ENCODE results near the gene MAP7D3. TPM values are rescaled to one million over a fixed set of nuclear protein-coding genes. Genes with fewer than 3 reads are reported as not detected.

MAP7D3 gene
- total RNA-seq, 4 donors from 2014 or later, result 2.2 to 10.9 (median 5.2) TPM

DNA sequence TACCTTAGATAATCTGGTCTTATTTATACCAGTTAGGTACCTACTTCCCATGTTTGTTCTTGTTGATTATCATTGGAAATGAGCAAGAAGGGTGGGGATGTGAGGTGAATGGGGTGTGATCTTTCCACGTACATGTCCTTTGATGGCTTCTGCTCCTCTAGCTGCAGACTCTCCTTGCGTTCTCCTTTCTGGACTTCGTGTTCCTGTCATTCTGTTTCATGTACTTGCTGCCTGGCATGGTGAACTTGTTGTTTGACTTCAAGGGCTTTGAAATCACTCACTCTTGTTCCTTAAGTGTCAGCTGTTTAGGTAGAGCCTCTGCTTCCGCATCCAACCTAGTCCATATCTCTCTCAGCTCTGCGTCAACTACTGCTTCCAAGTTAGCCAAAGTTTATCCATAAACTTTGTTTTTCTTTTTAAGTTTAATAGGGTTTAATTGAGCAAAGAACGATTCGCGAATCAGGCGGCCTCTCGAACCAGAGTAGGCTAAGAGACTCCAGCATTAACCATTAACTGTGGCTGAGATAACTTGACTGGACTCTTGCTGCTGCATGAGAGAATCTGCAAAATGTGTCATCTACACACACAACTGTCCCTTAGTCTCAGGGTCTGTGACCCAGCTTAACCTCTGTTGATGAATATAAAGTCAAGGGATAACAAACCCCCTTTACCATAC is 61.0 kb downstream of the MAP7D3 start:
- Histone ChIP-seq H3K27me3 (no peaks in the 10 kb centered on the region), H3K27ac (peak overlapping the region; percentile 77 to 82 (median 80))
- WGBS, 2 donors (ENCODE audit: low coverage in 1 of 2), result 71 to 96% methylated on average over 5 to 10 of the region's 10 CpGs

DNA sequence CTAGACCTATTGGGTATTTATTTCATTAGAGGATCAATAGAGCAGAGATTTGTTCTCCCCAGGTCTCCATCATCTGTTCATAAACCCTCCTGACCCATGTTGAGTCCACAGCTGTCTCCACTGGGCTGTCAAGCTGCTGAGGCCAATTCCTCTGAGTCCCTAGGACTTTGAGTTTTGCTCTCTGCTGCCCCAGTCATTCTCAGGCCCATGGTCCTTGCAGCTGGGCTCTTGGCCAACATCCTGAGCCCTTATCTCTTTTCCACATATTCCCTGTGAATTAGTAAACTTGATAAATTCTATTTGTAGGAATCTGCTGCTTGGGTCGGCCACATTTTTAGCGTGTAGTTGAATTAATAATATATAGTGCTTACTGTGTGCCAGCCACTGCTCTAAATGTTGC is 62.0 kb downstream of the MAP7D3 start:
- no peak for DNase-seq
- in situ Hi-C loops (cut with MboI; ENCODE audit: low pct_ligation_motif_present in 1 of 4, low pct_unique_long_range_greater_than_20kb in 1 of 4, low sequenced_read_pairs in 3 of 4) (no loop called here), intact Hi-C loops (cut with DNase I; ENCODE audit: low total_unique reads) (no loop called here)
- Histone ChIP-seq H3K36me3 (no peaks in the 10 kb centered on the region), H3K27me3 (no peaks in the 10 kb centered on the region), H3K9me3 (no peaks in the 10 kb centered on the region), H3K4me1 (peaks cover 0 to 8% (median 0%) of the 10 kb centered on the region in 4 donors), H3K4me3 (no peak overlapping the region), H3K27ac (peak overlapping the region; percentile 20 to 82 (median 80))
- WGBS, 2 donors (ENCODE audit: low coverage in 1 of 2), result 68 to 80% methylated on average over 2 of the region's 2 CpGs
- TF ChIP-seq, protein P1, sequence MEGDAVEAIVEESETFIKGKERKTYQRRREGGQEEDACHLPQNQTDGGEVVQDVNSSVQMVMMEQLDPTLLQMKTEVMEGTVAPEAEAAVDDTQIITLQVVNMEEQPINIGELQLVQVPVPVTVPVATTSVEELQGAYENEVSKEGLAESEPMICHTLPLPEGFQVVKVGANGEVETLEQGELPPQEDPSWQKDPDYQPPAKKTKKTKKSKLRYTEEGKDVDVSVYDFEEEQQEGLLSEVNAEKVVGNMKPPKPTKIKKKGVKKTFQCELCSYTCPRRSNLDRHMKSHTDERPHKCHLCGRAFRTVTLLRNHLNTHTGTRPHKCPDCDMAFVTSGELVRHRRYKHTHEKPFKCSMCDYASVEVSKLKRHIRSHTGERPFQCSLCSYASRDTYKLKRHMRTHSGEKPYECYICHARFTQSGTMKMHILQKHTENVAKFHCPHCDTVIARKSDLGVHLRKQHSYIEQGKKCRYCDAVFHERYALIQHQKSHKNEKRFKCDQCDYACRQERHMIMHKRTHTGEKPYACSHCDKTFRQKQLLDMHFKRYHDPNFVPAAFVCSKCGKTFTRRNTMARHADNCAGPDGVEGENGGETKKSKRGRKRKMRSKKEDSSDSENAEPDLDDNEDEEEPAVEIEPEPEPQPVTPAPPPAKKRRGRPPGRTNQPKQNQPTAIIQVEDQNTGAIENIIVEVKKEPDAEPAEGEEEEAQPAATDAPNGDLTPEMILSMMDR (IDR thresholded peaks at IDR 0.05), result no peak
- no peak for TF ChIP-seq POLR2AphosphoS5 (IDR thresholded peaks at IDR 0.05)
- no peak for TF ChIP-seq EP300 (IDR thresholded peaks at IDR 0.05; ENCODE audit: low read depth)
- no peak for TF ChIP-seq POLR2A (IDR thresholded peaks at IDR 0.05)

More for the DNA sequence above, 61.0 kb downstream of the MAP7D3 start:
- no peak for DNase-seq
- TF ChIP-seq, protein P1 (IDR thresholded peaks at IDR 0.05), result no peak
- TF ChIP-seq POLR2AphosphoS5 (IDR thresholded peaks at IDR 0.05) (no peak), EP300 (IDR thresholded peaks at IDR 0.05; ENCODE audit: low read depth) (peak; percentile 38), POLR2A (IDR thresholded peaks at IDR 0.05) (no peak)
- in situ Hi-C loops (cut with MboI; ENCODE audit: low pct_ligation_motif_present in 1 of 4, low pct_unique_long_range_greater_than_20kb in 1 of 4, low sequenced_read_pairs in 3 of 4) (no loop called here), intact Hi-C loops (cut with DNase I; ENCODE audit: low total_unique reads) (no loop called here)
- no peaks in the 10 kb centered on the region for H3K36me3 ChIP-seq
- H3K4me3 ChIP-seq, result no peak overlapping the region
- peaks cover 0 to 12% (median 0%) of the 10 kb centered on the region in 4 donors for H3K4me1 ChIP-seq
- H3K9me3 ChIP-seq, result no peaks in the 10 kb centered on the region

DNA sequence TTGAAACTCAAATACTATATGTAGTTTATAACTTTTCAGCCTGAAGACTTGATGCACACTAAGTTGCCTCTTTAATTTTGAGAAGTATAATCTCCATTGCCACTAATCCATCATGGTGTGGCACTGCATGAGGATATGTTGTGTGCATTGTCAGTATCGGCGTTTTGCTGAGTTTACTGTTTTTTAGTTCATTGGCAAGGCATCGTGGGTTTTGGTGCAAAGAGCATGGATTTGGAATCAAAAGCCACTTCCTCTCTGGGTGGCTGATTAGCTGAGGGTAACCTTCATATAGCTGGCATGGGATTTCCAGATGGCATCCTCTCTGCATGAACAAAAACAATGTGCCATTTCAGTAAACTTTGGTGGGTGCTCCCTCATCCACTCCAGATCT is 65.2 kb downstream of the MAP7D3 start:
- DNase-seq, result no peak
- WGBS, 2 donors (ENCODE audit: low coverage in 1 of 2), result 49% methylated on average over 3 of the region's 3 CpGs; no CpG with 5 or more reads in 1 of the 2 donors
- Histone ChIP-seq H3K9me3 (no peaks in the 10 kb centered on the region), H3K27me3 (no peaks in the 10 kb centered on the region), H3K36me3 (no peaks in the 10 kb centered on the region), H3K4me3 (no peak overlapping the region), H3K4me1 (peaks cover 0 to 20% (median 4%) of the 10 kb centered on the region in 4 donors), H3K27ac (peak overlapping the region; percentile 33 to 85 (median 60))
- in situ Hi-C loops (cut with MboI; ENCODE audit: low pct_ligation_motif_present in 1 of 4, low pct_unique_long_range_greater_than_20kb in 1 of 4, low sequenced_read_pairs in 3 of 4) (no loop called here), intact Hi-C loops (cut with DNase I; ENCODE audit: low total_unique reads) (no loop called here)
- no peak for TF ChIP-seq EP300 (IDR thresholded peaks at IDR 0.05; ENCODE audit: low read depth)
- TF ChIP-seq POLR2AphosphoS5 (IDR thresholded peaks at IDR 0.05), result no peak
- TF ChIP-seq, protein P1 (IDR thresholded peaks at IDR 0.05), result no peak
- TF ChIP-seq POLR2A (IDR thresholded peaks at IDR 0.05), result no peak

DNA sequence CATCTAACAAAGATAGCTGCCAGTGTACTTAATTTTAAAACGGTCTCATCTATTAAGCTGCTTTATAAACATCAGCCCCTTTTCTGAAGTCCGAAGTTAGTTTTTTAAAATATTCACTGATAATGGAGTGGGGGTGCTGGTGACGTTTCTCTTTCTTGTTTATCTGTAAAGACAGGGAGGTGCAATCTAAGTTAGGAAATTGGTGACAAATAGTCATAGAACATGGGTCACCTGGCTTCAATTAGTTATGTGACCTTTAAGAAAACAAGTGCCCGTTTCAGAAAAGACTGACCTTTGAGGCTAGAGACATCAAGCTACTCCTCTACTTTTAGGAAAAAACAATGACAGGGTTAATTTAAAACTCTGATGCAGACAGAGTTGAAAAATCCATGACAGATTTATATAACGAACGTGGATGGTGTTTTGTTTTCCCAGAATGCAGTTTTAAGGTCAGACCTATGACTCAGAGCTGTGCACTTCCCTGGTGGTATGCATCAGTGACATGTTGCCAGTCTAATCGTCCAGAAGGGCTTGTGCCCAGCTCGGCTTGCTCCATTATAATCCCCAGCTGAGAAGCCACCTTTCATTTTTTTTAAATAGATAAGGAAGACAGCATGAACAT is 65.7 kb downstream of the MAP7D3 start:
- TF ChIP-seq, protein P1 (IDR thresholded peaks at IDR 0.05), result no peak
- peak in 1 of 3 donors; percentile 21 for TF ChIP-seq POLR2AphosphoS5 (IDR thresholded peaks at IDR 0.05)
- in situ Hi-C loops (cut with MboI; ENCODE audit: low pct_ligation_motif_present in 1 of 4, low pct_unique_long_range_greater_than_20kb in 1 of 4, low sequenced_read_pairs in 3 of 4) (no loop called here), intact Hi-C loops (cut with DNase I; ENCODE audit: low total_unique reads) (no loop called here)
- Histone ChIP-seq H3K4me3 (no peak overlapping the region), H3K36me3 (no peaks in the 10 kb centered on the region), H3K9me3 (no peaks in the 10 kb centered on the region), H3K27me3 (no peaks in the 10 kb centered on the region), H3K27ac (peak overlapping the region; percentile 33 to 85 (median 66)), H3K4me1 (peaks cover 0 to 20% (median 4%) of the 10 kb centered on the region in 4 donors)
- WGBS, 2 donors (ENCODE audit: low coverage in 1 of 2), result 23 to 26% methylated on average over 6 to 8 of the region's 8 CpGs
- DNase-seq, result no peak

All from transverse colon (tissue), 4 donors.